GM18511 (cell line): Measurements from ENCODE around the gene RRM2.

Experiments
- ATAC-seq: cut with Tn5 transposase; IDR thresholded peaks from one replicate; pipeline ENCODE4 v1.9.1; 2021; ENCODE audit warnings: mild to moderate bottlenecking, moderate library complexity; ENCODE audit not compliant: unreplicated experiment

Gene RRM2

DNA sequence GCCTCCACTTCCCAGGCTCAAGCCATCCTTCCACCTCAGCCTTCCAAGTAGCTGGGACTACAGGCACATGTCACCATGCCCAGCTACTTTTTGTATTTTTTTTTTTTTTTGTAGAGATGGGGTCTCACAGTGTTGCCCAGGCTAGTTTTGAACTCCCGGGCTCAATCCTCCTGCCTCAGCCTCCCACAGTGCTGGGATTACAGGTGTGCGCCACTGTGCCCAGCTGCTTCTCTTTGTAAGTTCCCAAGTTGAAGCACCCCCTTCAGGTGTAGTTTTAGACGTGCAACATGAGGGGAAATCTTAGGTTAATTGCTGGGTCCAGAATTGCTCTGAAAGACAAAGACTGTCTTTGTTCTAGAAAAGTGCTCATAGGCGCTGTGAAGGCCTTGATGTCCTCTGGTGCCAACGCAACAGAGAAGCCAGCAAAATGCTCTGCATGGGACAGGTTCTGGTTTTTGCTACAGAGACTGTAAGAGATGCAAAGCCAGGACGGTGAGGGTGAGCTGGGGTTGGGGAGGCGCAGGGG lies 46.6 kb downstream of the RRM2 start:
- ATAC-seq, result no peak

DNA sequence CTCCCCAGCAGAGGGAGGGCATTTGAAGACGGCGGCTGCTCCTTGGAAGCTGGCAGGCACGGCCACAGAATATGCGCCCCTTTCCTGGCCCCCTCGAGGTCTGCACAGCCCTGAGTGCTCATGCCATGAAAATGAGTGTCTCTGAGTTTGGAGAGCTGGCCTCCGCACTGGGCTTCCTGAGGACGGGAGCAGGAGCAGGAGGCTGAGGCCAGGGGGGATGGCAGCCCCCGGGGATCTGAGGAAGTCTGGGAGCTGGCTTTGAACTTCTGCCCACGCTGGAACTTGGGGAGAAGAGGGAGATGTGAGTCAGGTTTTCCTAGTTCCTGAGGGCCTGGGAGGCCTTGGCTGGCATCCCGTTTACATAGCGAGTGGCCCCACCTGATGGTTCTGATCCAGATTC lies 47.0 kb downstream of the RRM2 start:
- ATAC-seq, result no peak

- ATAC-seq, result no peak
These were observed 47.7 kb downstream of the RRM2 start for GRCh38 chr2:10170256-10170655.

GRCh38 chr2:10171006-10171800 lies 48.7 kb downstream of the RRM2 start:
- ATAC-seq, result no peak

- ATAC-seq, result no peak
These were observed 49.7 kb downstream of the RRM2 start for GRCh38 chr2:10172033-10172871.

DNA sequence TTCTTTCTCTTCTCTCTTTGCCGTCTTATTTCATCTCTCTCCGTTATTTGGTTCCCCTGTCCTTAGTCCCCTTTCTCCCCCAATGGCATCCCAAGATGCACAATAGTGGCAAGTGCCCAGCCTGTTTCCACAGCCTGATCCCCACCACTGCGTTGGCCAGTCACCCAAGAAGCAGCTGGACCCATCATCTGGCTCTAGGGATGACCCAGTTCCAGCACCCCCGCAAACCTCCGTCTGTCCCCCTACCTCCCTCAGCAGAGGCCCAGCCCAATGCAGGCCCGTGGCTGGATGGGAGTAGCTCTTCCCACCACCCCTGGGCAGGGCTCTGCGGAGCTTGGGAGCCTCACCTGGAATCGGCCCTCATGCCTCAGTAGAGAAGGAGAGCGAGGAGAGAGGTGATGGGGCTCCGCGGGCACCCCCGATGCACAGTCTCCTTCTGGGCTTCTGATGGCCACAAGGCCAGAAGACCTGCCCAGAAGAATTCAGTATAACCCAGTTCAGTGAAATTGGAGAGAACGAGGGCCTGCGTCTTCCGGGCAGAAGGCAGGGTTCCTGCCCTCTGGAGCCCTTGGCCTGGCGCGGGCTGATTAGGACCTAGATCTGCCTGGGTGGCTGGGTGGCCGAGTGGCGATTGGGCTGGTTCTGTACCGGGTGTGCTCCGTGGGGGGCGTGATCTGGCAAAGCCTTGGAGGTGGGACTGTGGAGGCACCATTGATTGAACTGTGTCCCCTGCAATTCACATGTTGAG lies 50.9 kb downstream of the RRM2 start:
- no peak for ATAC-seq

DNA sequence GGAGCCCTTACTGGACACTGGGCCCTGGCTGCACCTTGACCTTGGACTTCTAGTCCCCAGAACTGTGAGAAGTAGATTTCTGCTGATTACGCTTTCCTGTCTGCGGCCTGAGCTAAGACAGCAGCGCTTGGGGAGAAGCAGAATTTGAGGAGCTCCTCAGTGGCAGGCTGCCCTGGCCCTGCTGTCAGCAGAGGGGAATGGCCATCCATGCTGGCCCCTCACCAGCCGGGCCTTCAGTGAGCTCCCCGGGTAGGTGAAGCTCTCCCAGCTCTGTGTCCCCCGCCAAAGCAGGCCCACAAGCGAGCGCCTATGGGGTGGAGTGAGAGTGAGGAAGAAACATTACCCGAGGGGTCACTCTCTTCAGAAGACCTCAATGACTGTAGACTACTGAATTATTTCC lies 51.6 kb downstream of the RRM2 start:
- no peak for ATAC-seq

- no peak for ATAC-seq
These were observed 52.9 kb downstream of the RRM2 start for GRCh38 chr2:10175441-10175840.

GRCh38 chr2:10178751-10179150 lies 56.2 kb downstream of the RRM2 start:
- ATAC-seq, result no peak

DNA sequence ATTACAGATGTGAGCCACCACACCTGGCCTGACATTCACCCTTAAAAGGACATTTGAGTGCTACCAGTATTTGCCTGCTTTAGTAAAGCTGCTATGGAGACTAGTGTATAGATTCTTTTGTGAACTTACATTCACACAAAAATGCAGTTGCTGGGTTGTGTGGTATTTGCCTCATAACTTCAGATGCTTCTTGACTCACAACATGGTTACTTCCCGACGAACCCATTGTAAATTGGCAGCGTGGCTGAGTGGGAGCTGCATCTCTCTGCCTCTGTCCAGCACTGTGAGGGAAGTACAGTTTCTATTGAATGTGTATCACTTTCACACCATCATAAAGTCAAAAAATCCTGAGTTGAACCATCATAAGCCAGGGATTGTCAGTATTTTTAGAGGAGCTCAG lies 56.9 kb downstream of the RRM2 start:
- ATAC-seq, result no peak

DNA sequence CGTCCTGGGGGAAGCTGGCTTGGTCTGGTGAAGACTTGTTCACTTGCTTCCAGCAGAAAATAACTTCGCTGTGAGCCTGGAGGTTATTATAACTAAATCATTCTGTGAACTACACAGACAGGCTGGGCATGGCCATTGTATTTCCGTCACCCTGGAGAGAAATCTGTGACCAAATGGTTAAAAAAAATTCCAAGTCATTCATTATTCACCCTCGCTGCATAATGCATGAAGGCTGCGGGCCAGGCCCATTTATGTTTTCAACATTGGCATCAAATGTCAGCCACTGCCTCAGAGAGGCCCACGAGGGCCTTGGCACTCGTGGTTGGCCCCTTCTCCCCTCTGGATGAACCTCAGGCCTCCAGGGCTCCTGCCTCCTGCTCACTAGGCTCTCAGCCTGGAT lies 57.7 kb downstream of the RRM2 start:
- ATAC-seq, result no peak
